Left renal pelvis (tissue), 4 donors: ENCODE data around the gene BBOX1. TPM values are rescaled to one million over a fixed set of nuclear protein-coding genes. Genes with fewer than 3 reads are reported as not detected.
A peak's percentile ranks its signal among the peaks of the same experiment; 100 is the strongest.
"Not testable (repeated sequence)": the region's sequence is repeated elsewhere in the genome, so short reads cannot be mapped to it uniquely, and the experiment has no call there.

Experiments
- DNase-seq, 4 donors: peaks; one replicate each; pipeline ENCODE4 v3.0.0-alpha.2; 2013; ENCODE audit warnings: low read depth in 4 of 4, low spot score in 3 of 4
- polyA plus RNA-seq, 4 donors: library from polyadenylated mRNA; unstranded; fragments of 120-200 nt; gene quantifications; one replicate each; pipeline ENCODE4 v1.2.1, GENCODE V29; 2013; ENCODE audit not compliant: insufficient read length in 4 of 4

BBOX1 gene
- polyA plus RNA-seq, 4 donors = 1.3 to 62.2 (median 38.4) TPM

- DNase-seq = no peak
Observed at GRCh38 chr11:27119396-27119795, 78.8 kb downstream of the BBOX1 start.

DNA sequence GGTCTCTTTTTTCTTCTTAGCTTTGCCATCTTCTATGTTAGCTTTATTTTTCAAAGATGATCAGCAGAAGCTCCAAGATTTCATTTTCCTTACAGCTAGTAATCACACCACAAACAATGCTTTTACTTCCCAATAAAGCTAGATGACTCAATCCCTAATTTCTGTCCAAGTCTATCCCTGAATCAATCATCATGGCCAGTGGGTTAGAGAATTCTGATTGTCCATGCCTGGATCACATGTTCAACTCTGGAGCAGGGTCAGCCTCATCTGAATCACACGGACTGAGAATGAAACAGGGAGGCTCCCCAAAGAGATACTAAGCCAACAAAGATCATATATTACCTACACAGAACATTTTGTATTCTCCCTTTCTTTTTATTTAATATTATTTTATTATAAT is 79.6 kb downstream of the BBOX1 start:
- no peak for DNase-seq

DNA sequence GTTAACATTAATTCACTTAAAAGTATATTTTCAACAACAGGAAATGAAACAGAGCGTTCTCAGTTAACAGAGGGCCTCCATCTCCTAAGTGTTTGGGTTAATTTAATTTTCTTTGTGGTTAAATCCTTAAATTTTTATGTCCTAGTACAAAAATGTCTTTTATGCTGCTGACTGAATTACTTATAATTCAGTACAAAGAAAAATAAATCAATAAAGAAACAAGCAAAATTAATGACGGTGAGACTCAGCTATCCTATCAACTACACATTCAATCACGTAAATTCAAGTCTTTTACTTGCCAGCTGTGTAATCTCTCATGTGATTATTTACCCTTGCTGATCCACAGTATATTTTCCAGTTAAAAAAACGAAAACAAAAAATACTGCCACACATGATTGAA is 81.4 kb downstream of the BBOX1 start:
- peak in 2 of 4 donors; percentile 17 to 18 for DNase-seq

DNA sequence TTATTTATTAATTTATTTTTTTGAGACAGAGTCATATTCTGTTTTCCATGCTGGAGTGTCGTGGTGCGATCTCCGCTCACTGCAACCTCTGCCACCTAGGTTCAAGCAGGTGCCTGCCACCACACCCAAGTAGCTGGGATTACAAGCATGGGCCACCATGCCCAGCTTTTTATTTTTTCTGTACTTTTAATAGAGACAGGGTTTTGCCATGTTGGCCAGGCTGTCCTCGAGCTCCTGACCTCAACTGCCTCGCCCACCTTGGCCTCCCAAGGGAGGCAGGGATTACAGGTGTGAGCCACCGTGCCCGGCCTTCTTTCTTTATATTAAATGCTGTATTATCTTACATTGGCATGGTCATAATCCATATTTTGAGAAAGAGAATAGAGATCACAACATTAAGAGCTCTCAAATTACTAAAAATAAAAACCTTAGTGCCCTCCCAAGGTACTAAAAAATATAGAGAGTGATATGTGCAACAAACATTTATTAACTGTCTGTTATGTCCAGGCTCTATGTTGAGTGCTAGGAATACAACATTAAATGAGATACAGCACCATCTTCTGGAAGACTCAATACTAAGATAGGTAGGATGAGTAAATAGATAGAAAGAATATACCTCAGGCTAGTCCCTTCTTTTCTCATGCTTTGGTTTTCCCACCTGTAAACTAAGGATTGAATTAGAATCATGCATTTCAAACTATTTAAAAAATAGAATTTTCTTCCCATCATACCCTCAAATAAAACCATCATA is 84.1 kb downstream of the BBOX1 start:
- no peak for DNase-seq

DNA sequence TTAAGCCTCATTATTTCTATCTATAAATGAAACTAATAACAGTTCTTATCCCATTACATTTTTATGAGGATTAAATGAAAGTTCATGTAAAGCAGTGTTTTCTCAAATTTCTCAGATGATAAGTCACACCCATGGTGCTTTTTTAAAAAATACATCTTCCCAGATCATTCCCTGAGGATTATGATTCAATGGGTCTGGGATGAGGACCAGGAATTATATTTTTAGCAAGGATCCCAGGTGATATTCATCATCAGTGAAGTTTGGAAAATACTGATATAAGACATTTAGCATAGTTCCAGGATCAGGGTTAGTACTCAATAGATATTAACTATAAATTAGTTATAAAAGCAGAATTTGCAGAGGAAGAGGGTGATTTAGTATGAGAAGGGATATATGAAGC is 89.1 kb downstream of the BBOX1 start:
- no peak for DNase-seq

GRCh38 chr11:27130806-27131205 is 90.2 kb downstream of the BBOX1 start:
- no peak for DNase-seq

- DNase-seq = not testable (repeated sequence)
Observed at GRCh38 chr11:27135924-27136329, 95.3 kb downstream of the BBOX1 start.

- DNase-seq = no peak
Observed at GRCh38 chr11:27138716-27139115, 98.1 kb downstream of the BBOX1 start.

DNA sequence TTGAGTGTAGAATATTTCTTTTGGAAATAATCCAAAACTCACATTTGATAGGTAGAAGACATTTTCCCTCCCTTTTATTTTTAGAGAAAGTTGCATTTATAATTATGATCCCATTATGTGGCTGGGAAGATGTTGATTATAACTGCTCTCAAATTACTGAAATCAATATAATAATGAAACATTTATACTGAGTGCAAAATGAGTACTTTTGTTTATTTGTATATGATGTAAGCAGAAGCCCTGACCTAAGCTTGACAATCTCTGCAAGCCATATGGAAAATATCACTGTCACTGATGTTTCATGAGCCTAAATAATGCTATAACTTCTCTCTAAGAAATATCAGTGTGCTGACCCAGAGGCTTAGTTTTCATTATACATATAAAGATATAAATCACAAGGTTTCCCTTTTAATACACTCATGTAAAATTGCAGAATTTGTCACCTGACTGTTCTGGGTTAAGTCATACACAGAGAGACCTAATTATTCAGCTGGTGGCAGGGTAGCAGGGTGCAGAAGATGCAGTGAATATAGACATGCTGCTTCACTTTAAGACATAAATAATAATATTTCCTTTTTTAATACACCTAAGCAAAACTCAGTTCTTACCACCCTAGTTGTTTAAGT is 99.2 kb downstream of the BBOX1 start:
- peak in 2 of 4 donors; percentile 15 to 31 for DNase-seq

DNA sequence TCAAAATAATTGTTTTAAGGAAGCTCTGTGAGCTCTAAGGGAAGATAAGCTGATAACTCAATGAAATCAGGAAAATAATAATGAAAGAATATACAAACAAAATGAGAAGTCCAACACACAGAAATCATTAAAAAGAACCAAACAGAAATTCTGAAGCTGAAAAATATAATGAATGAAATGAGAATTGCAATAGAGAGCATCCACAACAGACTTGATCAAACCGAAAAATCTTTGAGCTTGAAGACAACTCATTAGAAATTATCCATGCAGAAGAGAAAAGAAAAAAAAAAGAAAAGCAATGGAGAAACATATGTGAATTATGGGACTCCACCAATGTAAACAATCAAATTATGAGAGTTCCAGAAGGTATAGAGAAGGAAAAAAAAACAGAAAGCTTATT is 101.0 kb downstream of the BBOX1 start:
- DNase-seq = no peak

DNA sequence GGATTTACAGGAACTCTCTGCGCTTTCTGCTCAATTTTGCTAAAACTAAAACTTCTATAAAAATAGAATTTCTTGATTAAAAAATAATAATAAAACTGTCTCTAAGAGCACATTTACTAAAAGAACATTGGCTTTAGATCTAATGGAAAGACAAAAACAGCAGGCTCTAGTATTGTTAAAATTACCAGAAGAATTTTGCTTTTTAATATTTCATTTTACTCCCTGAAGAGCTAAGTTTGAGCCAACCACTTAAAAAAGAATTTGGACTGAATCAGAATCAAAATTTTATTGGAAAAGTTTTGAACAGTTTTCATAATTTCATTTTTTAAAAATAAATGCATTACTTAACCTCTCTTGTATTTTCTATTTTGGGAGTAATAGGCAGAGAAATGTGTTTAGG is 107.3 kb downstream of the BBOX1 start:
- DNase-seq = no peak

- no peak for DNase-seq
Observed at GRCh38 chr11:27148506-27148905, 107.9 kb downstream of the BBOX1 start.

DNA sequence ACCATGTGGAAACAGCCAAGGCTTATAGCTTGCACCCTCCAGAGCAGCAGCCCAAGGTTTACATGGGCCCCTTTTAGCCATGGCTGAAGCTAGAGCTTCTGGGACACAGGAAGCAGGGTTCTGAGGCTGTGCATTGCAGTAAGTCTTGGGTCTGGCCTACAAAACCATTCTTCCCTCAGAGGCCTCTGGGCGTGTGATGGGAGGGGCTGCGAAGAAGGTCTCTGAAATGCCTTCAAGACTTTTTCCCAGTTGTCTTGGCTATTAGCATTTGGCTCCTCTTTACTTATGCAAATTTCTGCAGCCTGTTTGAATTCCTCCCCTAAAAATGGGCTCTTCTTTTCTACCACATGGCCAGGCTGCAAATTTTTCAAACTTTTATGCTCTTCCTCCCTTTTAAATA is 109.5 kb downstream of the BBOX1 start:
- no peak for DNase-seq

DNA sequence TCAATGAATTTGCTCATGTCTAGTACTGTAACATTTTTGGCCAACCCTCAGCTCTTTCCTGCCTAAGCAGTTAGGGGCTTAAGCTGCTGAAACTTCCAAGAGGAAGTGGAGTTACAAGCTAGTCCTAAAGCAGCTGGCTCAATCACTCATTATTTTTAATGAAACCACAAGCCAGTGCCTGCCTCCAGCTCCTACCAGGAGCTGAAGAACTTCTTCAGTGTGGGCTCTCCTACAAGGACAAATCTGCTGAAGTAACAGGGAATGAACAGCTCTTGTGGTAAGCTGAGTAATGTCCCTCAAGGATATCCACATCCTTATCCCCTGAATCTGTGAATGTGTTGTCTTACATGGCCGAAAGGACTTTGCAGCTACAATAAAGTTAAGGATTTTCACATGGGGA is 112.5 kb downstream of the BBOX1 start:
- DNase-seq = no peak

DNA sequence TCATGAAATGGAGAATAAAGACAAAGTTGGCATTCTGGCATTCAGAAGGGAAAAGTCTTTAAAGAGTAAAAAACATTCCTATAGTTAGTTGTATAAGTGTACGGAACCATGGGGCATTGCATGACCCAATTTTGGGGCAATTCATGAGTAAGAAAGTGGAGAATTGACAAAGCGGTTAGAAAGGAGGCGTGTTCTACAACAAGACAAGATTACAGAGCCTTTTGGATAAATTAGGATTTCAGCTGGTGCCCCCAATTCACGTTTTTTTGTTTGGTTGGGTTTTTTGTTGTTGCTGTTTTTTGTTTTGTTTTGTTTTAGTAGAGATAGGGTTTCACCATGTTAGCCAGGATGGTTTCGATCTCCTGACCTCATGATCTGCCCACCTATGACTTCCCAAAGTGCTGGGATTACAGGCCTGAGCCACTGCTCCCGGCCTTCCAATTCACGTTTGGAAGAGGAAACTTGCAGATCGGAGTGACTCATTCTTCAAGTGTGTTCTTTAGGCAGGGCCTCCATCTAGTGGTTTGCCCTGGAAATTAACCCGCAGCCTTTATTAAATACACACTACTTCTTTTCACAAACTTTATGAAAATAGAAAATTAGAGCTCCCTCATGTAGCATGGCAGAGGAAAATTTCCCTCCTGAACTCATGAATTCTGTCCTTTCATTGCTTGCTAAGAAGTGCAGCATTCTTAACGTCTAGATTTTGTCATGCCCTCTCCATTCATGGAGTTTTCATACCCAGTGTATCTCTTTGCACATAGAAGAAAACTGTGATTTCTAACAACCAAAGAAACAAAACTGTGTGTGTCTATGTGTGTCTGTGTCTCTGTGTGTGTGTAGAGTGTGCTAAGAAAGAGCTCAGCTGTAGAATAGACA is 118.1 kb downstream of the BBOX1 start:
- DNase-seq = peak; percentile 21 to 53 (median 38)

DNA sequence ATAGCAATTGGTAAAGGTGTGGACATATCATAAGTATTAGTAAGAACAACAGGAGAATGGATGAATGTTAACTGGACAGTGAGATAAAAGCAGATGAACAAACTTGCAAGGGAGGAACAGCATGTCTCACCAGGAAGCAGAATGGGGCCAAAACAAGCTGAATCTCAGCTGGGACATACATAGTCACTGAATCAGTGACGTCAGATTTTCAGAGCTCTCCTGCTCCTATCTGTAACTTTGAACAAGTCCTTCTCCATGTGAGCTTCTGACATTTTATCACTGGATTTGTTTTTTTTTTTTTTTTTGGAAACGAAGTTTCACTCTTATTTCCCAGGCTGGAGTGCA is 118.7 kb downstream of the BBOX1 start:
- no peak for DNase-seq

DNA sequence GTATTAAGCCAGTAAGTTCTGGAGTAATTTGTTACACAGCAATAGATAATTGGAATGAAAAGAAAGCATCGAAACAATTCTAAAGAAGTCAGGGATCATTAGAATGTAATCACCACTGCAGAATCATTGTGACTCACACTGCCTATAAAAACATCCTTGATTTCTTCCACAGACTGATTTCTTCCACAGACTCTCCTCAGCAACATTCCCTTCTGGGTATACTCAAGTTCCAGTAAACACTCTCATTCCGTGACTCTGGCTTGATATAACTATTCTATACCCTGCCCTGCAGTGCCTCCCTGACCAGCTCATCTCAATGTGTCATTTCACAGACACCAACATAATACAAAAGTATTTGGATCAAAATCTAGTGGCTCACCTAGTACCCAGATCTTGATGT is 120.5 kb downstream of the BBOX1 start:
- no peak for DNase-seq

- no peak for DNase-seq
Observed at GRCh38 chr11:27162237-27162636, 121.6 kb downstream of the BBOX1 start.

DNA sequence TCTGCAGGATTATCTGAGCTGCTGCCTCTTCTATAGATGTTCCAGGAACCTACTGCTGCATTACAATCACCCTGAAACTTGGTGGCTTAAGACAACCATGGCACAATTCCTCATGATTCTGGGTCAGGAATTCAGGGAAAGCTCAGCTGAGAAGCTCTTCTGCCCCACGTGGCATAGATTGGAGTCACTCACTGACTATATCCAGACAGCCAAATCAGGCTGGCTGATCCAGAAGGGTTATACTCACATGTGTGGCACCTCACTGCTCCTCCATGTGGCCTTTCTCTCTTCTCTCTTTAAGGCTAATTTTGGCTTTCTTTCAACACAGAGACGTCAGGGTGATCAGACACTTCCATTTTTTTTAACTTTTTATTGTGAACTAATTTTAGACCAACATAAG is 125.5 kb downstream of the BBOX1 start:
- DNase-seq = no peak

GRCh38 chr11:27171376-27171958 is 130.9 kb downstream of the BBOX1 start:
- DNase-seq = no peak

DNA sequence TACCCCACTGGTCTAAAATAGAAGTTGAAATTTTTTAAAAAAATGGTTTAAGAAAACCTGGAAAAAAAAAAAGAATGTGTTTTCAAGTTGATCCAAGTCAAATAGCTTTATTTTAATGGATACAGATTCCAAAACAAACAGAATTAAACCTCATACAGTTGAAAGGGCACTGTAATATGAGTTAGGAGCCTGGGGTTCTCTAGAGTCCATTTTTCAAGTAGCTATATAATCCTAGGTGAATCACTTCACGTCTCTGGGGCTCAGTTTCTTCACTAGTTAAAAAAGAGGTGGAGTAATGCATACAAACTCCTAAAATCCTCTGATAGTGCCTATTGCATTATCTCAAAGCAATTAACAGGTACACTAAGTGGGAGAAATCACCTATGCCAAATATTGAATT is 132.9 kb downstream of the BBOX1 start:
- DNase-seq = no peak
